Bone marrow (tissue), 2 donors: ENCODE data around the gene ABCC12.
"Not testable (repeated sequence)": the region's sequence is repeated elsewhere in the genome, so short reads cannot be mapped to it uniquely, and the experiment has no call there.

Source experiments
- DNase-seq, 2 donors: peaks; one replicate each; lab custom pipeline; 2025; lab: John Stamatoyannopoulos, UW

Gene ABCC12

DNA sequence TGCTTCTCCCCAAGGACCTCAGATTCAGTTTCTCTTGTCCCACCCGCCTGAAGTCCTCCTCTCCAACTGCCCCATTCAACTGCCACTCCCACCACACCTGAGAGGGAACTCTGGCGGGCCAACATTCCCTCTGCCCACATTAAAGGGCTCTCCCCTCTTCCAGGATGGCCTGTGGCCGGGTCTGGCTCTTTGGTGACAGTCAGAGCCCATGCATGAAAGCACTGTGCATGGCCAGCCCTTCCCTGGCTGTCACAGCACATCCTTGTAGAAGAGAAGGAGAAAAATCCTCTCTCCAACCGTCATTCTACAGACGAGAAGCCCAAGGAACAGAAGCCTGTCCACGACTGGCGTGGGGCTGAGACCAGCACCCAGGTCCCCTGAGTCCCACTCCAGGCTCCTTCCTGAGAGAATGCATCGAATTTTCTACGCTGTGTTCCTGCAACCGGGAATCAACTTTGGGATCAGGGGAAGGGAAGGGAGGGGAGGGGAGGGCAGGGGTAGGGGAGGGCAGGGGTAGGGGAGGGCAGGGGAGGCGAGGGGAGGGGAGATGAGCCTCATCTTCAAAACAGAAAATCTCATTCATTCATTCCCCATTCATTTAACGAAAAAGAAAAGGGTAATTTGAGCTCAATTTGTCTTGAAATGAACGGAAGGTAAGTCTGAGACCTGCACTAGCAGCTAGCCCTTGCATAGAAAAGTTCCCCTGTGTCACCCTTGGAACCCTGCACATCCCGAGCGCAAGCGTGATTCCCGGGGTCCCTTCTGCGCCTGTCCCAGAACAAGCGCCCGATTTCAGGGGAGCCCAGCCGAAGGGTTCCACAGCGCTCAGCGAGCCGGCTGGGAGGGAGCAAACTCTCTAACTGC, at the start of gene ABCC12:
ABCC12 (minus strand) TSS at position 68 of the 864 bp plus-strand sequence. CDS start 9,569 bp downstream, outside the sequence.
- DNase-seq: no peak

GRCh38 chr16:48204825-48205151, 49.0 kb upstream of the ABCC12 start:
- no peak for DNase-seq

- DNase-seq: no peak
These were observed 48.4 kb upstream of the ABCC12 start for GRCh38 chr16:48203974-48204824.

- no peak for DNase-seq
These were observed 45.9 kb upstream of the ABCC12 start for GRCh38 chr16:48201515-48202201.

DNA sequence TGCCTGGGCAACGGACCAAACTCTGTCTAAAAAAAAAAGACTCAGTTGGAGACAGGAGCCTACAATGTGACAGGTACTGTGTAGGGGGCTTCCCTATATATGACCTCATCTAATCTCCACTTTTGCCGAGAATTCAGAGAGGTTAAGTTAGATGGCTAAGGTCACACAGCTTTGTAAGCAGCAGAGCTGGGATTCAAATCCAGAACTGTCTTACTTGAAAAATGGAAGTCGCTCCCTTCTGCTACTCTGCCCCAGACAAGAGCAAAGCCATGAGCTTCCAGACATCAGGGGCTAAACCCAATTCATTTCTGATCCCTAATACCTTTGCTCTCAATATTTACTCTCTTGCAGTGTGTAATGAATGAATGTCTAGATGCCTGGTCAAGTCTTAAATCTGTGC, 41.5 kb upstream of the ABCC12 start:
- DNase-seq: no peak

DNA sequence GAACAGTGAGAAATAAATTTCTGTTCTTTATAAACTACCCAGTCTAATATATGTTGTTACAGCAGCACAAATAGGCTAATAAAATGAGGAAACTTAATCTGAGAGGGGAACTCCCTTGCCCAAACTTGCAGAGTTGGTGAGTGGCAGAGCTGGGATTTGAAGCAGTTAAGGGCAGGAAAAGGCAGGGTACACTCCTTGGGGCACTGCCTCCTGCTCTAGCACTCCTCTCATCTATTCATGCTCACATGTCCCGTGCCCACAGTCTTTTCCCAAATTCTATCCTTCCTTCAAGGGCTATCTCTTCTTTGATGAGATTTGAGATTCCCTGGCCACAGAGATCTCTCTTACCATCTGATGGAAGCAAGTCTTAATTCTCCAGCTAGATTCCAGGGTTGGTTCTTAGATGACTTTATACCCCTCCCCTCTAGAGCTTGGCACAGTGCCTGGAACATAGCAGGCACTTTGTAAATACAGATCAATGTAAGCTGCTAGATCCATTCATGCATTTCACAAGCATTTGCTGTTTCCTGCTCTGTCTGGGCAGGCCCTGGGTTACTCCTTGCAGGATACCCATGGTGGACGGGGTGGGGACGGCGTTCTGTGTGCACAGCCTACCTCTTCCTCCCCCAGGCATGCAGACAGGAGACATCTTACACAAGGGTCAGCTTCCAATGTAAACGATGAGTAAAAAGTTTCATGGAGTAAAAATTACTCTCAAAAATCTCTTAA, 39.2 kb upstream of the ABCC12 start:
- DNase-seq: no peak

DNA sequence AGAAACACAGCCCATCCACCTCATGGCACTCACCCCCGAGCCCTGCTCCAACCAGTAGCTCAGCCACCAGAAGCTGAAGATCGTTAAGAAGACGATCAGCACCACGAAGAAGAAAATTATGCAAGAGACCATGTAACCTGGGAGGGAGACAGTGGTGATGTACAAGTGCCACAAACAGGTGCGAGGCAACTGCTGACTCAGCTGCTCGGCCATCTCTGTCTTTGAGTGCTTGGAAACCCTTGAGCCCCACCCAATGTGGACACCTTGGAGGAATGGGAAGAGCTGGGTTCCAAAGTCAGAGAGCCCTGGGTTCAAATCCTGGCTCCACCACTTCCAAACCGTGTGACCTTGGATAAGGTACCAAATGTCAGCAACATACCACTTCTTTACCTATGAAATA, 38.1 kb upstream of the ABCC12 start:
- no peak for DNase-seq

DNA sequence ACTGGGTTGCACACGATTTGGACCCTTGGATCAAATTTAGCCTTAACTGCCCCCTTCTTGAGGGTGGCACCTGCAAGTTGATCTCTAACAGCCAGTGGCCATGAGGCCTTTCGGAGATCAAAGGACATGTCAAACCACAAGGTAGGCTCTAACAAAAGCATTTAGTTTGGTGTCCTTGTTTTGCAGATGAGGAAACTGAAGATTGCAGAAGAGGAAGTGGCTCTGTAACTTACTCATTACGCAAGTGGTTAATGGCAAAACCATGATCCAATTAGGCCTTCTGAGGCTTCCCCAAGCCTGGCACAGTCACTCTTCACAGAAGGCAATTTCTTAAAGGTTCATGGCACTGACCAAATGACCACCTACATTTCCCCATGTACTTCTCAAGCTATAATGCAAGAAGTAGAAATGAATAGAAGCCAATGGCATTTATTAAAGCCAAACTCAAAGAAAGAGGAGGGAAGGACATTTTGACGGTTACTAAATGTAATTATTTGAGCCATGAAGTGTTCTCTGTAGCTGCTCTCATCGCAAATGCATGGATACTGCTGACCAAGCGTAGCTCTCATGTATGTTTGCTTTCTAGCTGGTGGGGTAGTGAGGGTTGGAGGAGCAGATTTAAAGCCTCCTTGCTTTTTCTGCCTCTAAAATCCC, 32.8 kb upstream of the ABCC12 start:
- DNase-seq: peak in 1 of 2 donors; percentile 10

- DNase-seq: no peak
These were observed 32.0 kb upstream of the ABCC12 start for GRCh38 chr16:48187779-48188178.

- no peak for DNase-seq
These were observed 28.9 kb upstream of the ABCC12 start for GRCh38 chr16:48184681-48185080.

GRCh38 chr16:48182979-48183537, 27.3 kb upstream of the ABCC12 start:
- no peak for DNase-seq

- not testable (repeated sequence) for DNase-seq
These were observed 26.1 kb upstream of the ABCC12 start for GRCh38 chr16:48181746-48182520.

DNA sequence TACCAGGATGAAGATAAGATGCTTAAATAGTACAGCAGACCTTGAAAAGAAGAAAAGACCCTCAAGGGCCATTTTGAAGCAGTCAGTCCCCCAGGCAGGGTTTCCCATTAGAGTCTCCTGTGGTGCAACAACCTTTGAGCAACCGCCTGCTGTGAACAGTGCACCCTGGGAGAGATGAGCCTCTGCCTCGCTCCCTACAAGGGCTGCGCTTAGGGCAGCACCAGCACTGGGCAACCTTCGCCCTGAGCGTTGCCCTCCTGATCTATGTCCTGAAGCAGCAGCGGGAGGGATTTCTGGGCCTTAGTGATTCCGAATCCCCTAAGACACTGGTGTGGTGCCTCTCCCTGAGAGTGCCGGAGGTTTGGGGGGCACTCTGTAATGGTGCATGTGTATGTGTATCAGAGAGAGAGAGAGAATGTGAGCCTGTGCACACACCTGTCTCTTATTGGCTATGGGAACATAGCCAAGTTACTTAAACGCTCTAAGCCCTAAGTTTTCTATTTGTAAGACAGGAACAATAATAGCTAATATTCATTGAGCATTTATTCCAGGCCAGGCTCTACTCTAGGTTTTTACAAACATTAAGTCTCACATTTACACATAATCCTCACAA, 25.2 kb upstream of the ABCC12 start:
- no peak for DNase-seq

DNA sequence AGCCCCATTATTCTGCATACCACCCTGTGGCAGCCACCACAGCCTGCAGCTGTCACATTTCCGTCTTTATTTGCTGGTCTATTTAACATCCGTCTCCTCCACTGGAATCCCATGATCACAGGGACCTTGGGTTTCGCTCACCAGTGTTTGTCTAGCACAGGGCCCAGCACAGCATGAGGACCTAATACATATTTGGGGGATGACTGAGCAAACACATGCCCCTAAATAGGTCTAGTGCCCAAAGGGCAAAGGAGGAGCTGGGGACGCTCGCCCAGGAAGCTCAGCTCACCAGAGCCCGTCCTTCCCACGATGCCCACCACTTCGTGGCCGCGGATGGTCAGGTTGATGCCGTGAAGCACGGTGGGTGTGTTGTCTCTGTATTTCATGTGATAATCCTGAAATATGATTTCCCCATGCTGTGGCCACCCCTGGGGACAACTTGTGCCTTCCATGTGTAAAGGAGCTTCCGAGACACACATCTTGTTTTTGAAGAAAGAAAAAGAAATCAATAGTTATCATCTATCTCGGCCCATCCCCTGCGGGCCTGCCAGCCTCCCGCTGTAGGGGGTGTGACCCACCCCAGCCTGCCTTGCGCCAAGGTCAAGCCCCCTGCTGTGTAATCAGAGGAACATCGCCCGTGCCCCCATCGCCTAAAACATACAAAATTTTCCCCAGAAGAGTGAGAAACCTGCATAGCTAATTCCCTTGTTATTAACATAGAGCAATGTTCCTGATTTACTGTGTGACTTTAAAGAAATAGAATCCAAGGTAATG, 21.0 kb upstream of the ABCC12 start:
- DNase-seq: no peak

DNA sequence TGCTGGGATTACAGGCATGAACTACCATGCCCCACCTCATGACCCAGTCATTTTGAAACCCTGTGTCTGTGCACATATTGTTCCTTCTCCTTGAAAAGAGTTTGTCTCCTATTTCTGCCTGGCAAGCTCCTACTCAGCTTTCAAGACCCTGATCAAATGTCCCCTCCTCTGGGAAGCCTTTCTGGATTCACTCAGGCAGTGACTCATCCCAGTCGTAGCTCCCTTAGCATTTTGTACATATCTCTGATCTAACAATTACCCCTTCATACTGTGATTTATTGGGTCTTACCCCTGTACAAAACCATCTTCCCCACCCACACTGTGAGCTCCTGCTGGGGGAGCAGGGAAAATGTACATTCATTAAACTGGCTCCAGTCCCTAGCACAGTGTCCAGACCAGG, 18.1 kb upstream of the ABCC12 start:
- DNase-seq: no peak

- DNase-seq: no peak
These were observed 16.9 kb upstream of the ABCC12 start for GRCh38 chr16:48172682-48173081.

DNA sequence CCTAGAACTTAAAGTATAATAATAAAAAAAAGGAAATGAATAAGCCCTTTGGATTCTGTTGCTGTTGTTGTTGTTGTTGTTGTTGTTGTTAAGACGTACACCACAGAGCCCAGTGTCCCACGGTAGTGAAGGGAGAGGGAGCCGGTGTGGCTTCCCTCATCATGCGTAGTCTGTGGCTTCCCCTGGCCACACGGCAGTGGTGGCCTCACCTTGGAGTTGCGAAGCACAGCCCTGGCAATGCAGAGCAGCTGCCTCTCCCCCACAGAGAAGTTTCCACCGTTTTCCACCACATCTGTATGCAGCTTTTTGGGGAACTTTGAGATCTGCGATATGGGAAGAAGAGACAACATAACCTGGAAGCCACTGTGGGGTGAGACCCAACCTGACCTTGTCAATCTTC, 14.1 kb upstream of the ABCC12 start:
- no peak for DNase-seq

GRCh38 chr16:48168075-48168474, 12.3 kb upstream of the ABCC12 start:
- no peak for DNase-seq

GRCh38 chr16:48166617-48167016, 10.8 kb upstream of the ABCC12 start:
- not testable (repeated sequence) for DNase-seq
